NCI-H82 (cell line): ENCODE results near the gene BCHE.

Experiments used
- DNase-seq: peaks from one replicate; lab custom pipeline; 2025; lab: John Stamatoyannopoulos, UW

BCHE gene

GRCh38 chr3:165749821-165750220 lies 87.4 kb downstream of the BCHE start:
- no peak for DNase-seq

- DNase-seq: no peak
These were observed 88.0 kb downstream of the BCHE start for GRCh38 chr3:165749241-165749640.

- DNase-seq: no peak
These were observed 89.1 kb downstream of the BCHE start for GRCh38 chr3:165748094-165748493.

GRCh38 chr3:165746874-165747273 lies 90.3 kb downstream of the BCHE start:
- no peak for DNase-seq

- DNase-seq: no peak
These were observed 93.2 kb downstream of the BCHE start for GRCh38 chr3:165744025-165744424.

- DNase-seq: no peak
These were observed 94.9 kb downstream of the BCHE start for GRCh38 chr3:165742351-165742750.

GRCh38 chr3:165729756-165730155 lies 107.5 kb downstream of the BCHE start:
- no peak for DNase-seq

GRCh38 chr3:165728924-165729323 lies 108.3 kb downstream of the BCHE start:
- DNase-seq: no peak

GRCh38 chr3:165725296-165725695 lies 111.9 kb downstream of the BCHE start:
- no peak for DNase-seq
